ENCODE data around the gene SNAPC1.
"Not testable (repeated sequence)": the region's sequence is repeated elsewhere in the genome, so short reads cannot be mapped to it uniquely, and the experiment has no call there.

The SNAPC1 gene

DNA sequence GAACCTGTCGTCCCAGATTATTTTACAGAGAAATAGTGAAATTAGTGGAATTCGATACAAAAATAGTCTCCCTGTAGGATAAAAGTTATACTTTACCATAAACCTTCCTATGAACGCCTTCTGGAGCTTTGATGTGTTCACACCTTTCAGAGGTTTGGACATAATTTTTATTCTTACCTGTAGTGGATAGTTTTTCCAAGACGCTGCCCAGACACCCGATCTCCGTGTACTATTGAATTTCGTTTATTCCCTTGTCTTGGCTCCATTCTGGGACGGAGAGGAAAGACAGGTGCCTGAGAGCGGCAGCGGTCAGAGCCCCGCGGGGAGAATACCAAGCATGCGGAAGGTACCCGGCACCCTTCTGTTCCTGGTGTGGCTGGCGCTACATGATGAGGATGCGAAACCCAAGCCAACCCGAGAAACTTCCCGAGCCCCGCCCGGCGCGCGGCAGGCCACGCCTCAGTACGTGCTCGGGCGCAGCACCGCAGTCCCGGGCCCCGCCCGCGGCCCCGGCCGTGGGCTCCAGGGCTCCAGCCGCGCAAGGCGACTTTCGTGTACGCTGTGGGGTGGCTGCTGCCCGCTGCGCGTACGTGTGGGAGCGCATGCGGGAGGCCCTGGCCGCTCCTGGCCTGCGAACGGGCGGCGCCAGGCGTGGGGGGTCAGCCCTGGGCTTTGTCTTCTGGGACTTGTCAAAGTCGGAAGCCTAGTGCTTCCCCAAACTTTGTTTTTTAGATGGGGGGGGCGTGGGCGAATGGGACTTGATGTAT is 11.3 kb upstream of the SNAPC1 start:
- peak; percentile 91 for DNase-seq

GRCh38 chr14:61751475-61751989 is 10.7 kb upstream of the SNAPC1 start:
- DNase-seq, result no peak

DNA sequence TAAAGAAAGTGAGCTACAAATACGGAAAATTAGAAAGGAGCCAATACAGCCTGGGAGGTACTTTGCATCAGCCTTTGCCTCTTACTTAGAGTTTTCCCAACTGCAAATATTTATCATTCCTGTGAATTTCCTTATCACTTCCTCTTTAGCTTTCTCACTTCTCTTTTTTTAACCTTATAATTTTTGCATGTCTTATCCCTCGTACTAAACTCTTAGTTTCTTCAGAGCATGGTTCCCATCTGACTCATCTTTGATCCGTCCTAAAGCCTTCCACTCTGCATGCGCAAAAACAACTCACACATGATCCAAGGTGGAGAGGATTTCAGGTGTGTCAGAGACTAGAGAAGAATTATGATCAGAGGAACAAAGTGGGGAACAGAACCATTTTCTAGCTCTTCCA is 9.6 kb upstream of the SNAPC1 start:
- no peak for DNase-seq

DNA sequence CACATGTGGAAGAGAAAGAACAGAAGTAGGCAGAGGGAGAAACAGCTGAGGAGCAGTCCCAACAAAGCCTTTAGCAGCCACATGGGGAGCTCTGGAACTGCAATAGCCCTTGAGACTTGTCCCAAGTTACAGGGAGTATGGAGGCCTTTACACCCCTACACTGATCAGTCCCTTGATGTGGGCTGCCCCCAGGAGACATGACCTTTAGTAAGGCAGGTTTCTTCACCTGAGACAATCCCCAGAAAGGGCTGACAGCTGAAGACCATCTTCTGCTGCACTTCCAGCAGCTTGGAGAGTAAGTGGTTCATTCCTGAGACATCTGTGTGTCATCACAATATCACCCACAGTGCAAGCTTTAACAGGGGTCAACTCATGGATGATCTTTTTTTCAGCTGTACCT is 8.6 kb upstream of the SNAPC1 start:
- DNase-seq, result no peak

- no peak for DNase-seq
Observed at GRCh38 chr14:61754627-61755381, 7.4 kb upstream of the SNAPC1 start.

- not testable (repeated sequence) for DNase-seq
Observed at GRCh38 chr14:61755382-61755742, 6.9 kb upstream of the SNAPC1 start.

DNA sequence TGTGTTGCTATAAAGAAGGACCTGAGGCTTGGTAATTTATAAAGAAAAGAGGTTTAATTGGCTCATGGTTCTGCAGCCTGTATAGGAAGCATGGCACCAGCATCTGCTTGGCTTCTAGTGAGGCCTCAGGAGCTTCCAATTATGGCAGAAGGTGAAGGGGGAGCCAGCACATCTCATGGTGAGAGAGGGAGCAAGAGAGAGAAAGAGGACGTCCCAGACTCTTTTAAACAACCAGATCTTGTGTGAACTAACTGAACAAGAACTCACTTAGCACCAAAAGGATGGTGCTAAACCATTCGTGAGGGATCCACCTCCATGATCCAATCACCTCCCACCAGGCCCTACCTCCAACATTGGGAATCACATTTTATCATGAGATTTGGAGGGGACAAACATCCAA is 6.1 kb upstream of the SNAPC1 start:
- no peak for DNase-seq

GRCh38 chr14:61759878-61760277 is 2.3 kb upstream of the SNAPC1 start:
- no peak for DNase-seq

DNA sequence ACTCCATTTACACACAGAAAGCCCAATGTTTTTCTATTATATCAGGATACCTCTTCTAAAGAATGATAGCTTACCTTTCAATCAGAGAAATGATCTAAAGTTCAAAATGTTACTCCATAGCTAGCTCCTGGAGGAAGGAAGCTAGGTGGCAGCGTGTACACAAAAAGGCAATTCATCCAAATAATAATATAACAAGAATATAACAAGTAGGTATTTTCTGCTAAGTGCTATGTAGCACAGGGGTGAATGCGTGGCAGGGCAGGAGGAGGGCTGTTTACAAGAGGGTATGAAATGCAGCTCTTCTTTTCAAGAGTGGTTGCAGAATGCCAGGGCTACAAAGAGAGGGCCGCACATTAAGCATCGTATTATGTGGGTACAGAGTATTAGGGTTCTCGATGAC is 663 bp upstream of the SNAPC1 start:
- no peak for DNase-seq

DNA sequence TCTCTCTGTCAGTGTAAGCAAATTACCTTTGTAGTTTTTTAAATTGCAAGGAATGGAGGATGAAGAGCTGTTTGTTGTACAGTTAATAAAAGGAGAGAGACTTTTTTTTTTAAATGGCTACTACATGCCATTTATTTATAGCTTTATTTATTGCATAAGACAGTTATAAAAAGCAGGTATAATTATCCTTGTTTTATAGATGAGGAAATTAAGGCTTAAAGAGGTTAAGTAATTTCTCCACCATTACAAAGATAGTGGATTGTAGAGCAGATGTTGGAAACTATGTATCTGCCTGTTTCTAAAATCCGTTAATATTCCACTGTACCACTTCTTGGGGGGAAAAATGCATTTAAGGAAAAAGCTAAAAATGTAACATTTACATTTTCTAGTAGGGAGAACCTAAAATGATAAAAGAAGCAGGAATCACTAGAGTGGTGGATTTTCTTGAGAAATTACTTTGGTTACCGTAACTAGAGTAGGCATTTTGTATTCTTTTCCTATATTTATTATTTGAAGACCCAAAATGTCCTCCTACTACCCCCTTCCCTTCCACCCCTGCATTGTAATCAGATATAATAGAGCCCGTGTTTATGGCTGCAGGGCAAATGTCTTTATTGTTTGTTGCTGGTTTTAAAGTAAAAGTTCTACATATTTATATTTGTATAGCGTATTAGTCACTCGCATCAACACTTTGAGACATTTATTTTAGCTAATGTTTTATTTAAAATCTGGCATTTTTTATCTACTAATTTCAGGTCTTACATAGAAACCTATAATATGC is 2.3 kb downstream of the SNAPC1 start:
- DNase-seq, result no peak

- DNase-seq, result no peak
Observed at GRCh38 chr14:61765225-61765943, 3.2 kb downstream of the SNAPC1 start.

GRCh38 chr14:61766151-61766550 is 3.9 kb downstream of the SNAPC1 start:
- no peak for DNase-seq

GRCh38 chr14:61768240-61768639 is 6.0 kb downstream of the SNAPC1 start:
- DNase-seq, result no peak

- no peak for DNase-seq
Observed at GRCh38 chr14:61769893-61770292, 7.7 kb downstream of the SNAPC1 start.

DNA sequence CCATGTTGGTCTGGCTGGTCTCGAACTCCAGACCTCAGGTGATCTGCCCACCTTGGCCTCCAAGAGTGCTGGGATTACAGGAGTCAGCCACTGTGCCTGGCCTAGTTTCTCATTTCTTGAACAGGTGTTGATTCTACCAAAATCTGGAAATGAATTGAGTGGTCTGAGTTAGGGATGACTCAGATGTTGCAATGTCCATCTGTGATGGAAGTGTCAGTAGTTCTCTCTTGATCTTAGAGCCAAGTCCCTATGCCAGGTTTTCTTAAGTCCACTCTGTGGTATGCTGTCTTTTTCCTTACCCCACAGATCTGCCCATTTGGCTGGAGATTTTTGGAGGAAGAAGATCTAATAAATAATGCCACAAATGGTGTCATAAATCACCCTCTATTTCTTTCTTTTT is 12.6 kb downstream of the SNAPC1 start:
- DNase-seq, result no peak

- peak; percentile 62 for DNase-seq
Observed at GRCh38 chr14:61780125-61780524, 17.9 kb downstream of the SNAPC1 start.

DNA sequence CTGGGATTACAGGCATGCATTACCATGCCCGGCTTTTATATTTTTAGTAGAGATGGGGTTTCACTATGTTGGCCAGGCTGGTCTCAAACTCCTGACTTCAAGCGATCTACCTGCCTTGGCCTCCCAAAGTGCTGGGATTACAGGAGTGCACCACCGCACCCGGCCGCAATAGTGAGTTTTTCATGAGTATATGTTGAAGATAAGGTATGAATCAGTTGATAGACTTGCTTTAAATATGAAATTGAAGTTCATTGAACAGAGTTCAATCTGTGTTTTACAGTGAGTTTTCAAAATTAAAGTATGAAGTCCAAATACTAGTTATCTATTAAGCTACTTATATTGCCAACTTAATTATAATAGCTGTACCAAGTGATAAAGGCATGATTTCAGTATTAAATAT is 35.1 kb downstream of the SNAPC1 start:
- no peak for DNase-seq

DNA sequence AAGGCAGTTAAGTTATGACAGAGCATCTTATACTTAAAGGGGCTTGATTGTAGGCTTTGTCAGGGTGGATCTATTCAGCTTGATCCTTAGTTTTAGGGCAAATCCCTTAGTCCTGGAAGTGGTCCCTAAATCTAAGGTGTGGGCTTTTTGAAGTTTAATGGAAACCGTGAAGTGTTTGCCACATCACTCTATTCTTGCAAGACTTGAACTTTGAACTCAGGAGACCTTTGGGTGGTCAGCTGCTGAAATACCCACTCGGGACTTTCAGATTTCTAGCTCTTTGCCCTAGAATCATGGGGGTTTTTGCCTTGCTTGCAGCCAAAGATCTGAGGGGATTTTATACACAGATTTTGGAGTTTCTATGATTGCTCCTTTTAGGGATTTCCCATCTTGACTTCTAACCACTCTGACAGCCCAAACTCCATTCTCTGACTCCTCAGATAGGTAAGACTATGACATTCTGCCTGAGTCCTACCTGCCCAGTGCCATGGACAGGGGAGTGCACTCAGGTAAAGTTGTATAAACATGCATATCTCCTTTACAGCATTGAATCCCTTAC is 39.9 kb downstream of the SNAPC1 start:
- DNase-seq, result no peak

GRCh38 chr14:61803755-61804154 is 41.5 kb downstream of the SNAPC1 start:
- no peak for DNase-seq

GRCh38 chr14:61805451-61805850 is 43.2 kb downstream of the SNAPC1 start:
- no peak for DNase-seq

DNA sequence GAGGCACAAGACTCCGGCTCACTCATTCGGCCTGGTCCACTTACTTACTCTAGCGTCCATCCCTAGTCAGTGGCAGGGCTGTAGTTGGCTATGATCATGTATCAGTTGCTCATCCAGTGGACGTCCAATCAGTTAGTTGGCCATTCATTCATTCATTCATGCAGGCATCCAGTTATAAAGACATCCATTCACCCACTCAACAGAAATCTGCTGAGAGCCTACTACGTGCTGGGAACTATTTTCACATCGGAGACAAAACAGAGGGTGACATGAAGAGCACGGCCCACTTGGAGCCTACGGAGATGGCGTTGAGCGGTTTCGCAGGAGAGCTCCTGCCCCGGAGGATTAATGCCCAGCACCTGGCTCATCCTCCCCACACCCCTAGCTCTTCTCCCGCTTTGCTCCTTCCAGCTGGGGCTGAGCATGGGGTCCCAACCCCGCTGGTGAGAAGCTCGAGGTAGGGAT is 49.7 kb downstream of the SNAPC1 start:
- DNase-seq, result no peak

GRCh38 chr14:61812347-61813095 is 50.3 kb downstream of the SNAPC1 start, which contains the start of gene SYT16:
TSS of gene SYT16 (plus strand) at chr14:61812703.
- DNase-seq, result no peak

All from activated CD4-positive, alpha-beta T cell treated with anti-CD3 and anti-CD28 coated beads, Interleukin-10, Interleukin-2, amounts not matched to agents 100 ng/mL and 50 ng/mL, durations not matched to agents 16 hours and 8 hours (primary cell).